GM12878 (cell line): Measurements from ENCODE around the gene SVIL. TPM values are rescaled to one million over a fixed set of nuclear protein-coding genes. Genes with fewer than 3 reads are reported as not detected.
A peak's percentile ranks its signal among the peaks of the same experiment; 100 is the strongest.

Source experiments
- CHD4 ChIP-seq: fragments of 200-600 bp; sonication (generic); IDR thresholded peaks from 2 replicates; pipeline ENCODE4 v1.6.1; 2016; ENCODE audit warnings: mild to moderate bottlenecking
- EZH2 ChIP-seq: IDR thresholded peaks from 2 replicates; pipeline ENCODE4 v1.6.1; 2012; ENCODE audit warnings: low read depth, mild to moderate bottlenecking, control low read depth, inconsistent platforms, low read length, borderline replicate concordance; ENCODE audit not compliant: control insufficient read depth
- FOXM1 ChIP-seq: IDR thresholded peaks from 2 replicates; pipeline ENCODE4 v1.6.1; 2012; ENCODE audit warnings: low read depth, mild to moderate bottlenecking, inconsistent platforms, low read length, moderate library complexity
- GATAD2B ChIP-seq: fragments of 450-650 bp; conservative IDR thresholded peaks from 2 replicates; pipeline ENCODE4 v1.6.1; 2017; ENCODE audit warnings: low read depth, mild to moderate bottlenecking, moderate library complexity
- IKZF2 ChIP-seq, 2 experiments: fragments of 450-650 bp; IDR thresholded peaks; 2 replicates each; pipeline ENCODE4 v1.6.1; 2017; ENCODE audit warnings: mild to moderate bottlenecking in 2 of 2, moderate library complexity in 2 of 2
- NFYA ChIP-seq: IDR thresholded peaks from 2 replicates; pipeline ENCODE4 v1.6.1; 2011; ENCODE audit warnings: low read depth, mild to moderate bottlenecking, low read length, improper control_type of control experiment, borderline replicate concordance
- NRF1 ChIP-seq: conservative IDR thresholded peaks from 2 replicates; pipeline ENCODE4 v1.6.1; 2011; ENCODE audit warnings: mild to moderate bottlenecking, low read depth, low read length, improper control_type of control experiment
- PAX8 ChIP-seq: fragments of 450-650 bp; IDR thresholded peaks from 2 replicates; pipeline ENCODE4 v1.6.1; 2017; ENCODE audit warnings: mild to moderate bottlenecking, moderate library complexity
- STAT3 ChIP-seq: IDR thresholded peaks from 2 replicates; pipeline ENCODE4 v1.6.1; 2011; ENCODE audit warnings: low read depth, low read length, improper control_type of control experiment
- SUPT20H ChIP-seq: IDR thresholded peaks from 2 replicates; pipeline ENCODE4 v1.6.1; 2011; ENCODE audit warnings: low read depth, mild to moderate bottlenecking, low read length, moderate library complexity, borderline replicate concordance; ENCODE audit not compliant: control insufficient read depth
- polyA plus RNA-seq, 11 experiments: library from polyadenylated mRNA; depleted of rRNA in 4 of 11; unstranded in 6 of 11; stranded (reverse) in 5 of 11; fragments of >200 nt; fragmentation: Nextera tagmentation in 4 of 11; fragmentation: Illumina TruSeq in 1 of 11; extraction: Ambion mirVana in 4 of 11; extraction: Trizol in 1 of 11; gene quantifications; 1 replicate in 1 of 11; 2 replicates in 10 of 11; pipeline versions ENCODE4 v1.2.1 to v1.2.3, GENCODE V29; 2011 to 2016; ENCODE audit warnings: inconsistent platforms in 2 of 11, missing spikeins in 2 of 11, low read depth in 1 of 11
- total RNA-seq, 4 experiments: library from RNA; depleted of rRNA in 3 of 4; stranded (reverse); fragments of >200 nt in 3 of 4; fragmentation: Illumina TruSeq in 1 of 4; extraction: Trizol in 1 of 4; gene quantifications; 2 replicates each; pipeline versions ENCODE4 v1.2.1 to v1.2.3, GENCODE V29; 2013 to 2021
- TF ChIP-seq, protein P1 (sequence below): IDR thresholded peaks from 2 replicates; pipeline ENCODE4 v1.6.1; 2012; ENCODE audit warnings: improper control_type of control experiment, low read depth, low read length; ENCODE audit not compliant: insufficient replicate concordance
- TF ChIP-seq, protein P2 (sequence below): fragments of 450-650 bp; IDR thresholded peaks from 2 replicates; pipeline ENCODE4 v1.6.1; 2017; ENCODE audit warnings: mild to moderate bottlenecking
- TF ChIP-seq, protein P3 (sequence below): IDR thresholded peaks from 2 replicates; pipeline ENCODE4 v1.6.1; 2011; ENCODE audit warnings: mild to moderate bottlenecking, low read depth, low read length, moderate library complexity; ENCODE audit not compliant: insufficient replicate concordance
- TF ChIP-seq, protein P4 (sequence below): fragments of 450-650 bp; IDR thresholded peaks from 2 replicates; pipeline ENCODE4 v1.6.1; 2017; ENCODE audit warnings: low read depth, mild to moderate bottlenecking, moderate library complexity
- TF ChIP-seq, protein P5 (sequence below), 3 experiments: IDR thresholded peaks in 2 of 3; conservative IDR thresholded peaks in 1 of 3; 2 replicates each; pipeline ENCODE4 v1.5.1; 2011; ENCODE audit warnings: low read depth in 3 of 3, low read length in 3 of 3, mild to moderate bottlenecking in 3 of 3, control low read depth in 2 of 3, moderate library complexity in 2 of 3, inconsistent platforms in 1 of 3, mixed read lengths in 1 of 3; ENCODE audit not compliant: control insufficient read depth in 2 of 3, insufficient read depth in 1 of 3; ENCODE audit errors: extremely low read depth in 1 of 3

Gene SVIL
- total and polyA plus RNA-seq, 10 of the 15 experiments (the other 5 are each of a cell fraction or from before 2014, with no cell fraction given), result 0.22 to 1.9 (median 0.87) TPM

DNA sequence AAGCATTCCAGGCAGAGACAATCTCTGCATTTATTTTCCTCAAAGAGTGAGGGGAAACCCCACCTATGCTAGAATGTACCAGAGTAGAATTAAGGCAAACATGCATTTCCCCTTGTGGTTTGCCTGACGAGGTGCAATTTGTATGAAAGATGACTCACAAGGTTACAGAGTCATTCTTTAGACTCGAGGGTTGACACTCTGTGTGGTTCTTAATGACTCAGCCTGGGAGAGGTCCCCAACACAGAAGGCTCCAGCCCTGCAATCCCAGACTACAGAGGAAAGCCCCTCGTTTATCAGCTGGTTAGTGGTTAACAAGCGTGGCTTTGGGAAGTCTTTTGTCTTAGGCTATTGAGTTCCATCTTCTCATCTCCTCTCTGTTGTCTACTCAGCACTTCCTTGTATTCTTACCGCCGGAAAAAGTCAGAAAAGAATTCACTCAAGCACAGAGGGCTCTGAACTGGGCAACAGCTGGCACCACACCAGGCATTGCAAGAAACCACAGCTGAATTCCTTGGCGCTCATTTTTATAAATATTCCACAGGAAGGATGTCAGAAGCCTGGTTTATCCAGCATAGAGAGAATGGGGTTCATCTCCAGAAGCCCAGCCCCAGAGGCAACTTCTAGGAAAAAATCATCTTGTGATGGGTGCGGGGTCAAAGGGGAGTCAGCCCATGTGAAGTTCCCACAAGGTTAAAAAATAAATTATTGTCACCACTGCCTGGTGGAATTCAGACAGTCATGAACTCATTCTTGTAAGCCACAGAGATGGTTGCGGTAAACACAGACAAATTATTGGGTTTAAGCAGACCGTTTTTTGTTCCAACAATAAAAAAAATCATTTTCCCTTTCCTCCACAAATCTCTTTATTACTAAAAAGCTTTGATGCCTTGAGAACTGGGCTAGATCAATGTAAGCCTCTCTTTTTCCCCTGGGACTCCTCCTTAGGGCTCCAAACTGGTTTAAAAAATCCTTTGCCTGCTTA lies 24.5 kb upstream of the SVIL start (continued):
- TF ChIP-seq, protein P1, sequence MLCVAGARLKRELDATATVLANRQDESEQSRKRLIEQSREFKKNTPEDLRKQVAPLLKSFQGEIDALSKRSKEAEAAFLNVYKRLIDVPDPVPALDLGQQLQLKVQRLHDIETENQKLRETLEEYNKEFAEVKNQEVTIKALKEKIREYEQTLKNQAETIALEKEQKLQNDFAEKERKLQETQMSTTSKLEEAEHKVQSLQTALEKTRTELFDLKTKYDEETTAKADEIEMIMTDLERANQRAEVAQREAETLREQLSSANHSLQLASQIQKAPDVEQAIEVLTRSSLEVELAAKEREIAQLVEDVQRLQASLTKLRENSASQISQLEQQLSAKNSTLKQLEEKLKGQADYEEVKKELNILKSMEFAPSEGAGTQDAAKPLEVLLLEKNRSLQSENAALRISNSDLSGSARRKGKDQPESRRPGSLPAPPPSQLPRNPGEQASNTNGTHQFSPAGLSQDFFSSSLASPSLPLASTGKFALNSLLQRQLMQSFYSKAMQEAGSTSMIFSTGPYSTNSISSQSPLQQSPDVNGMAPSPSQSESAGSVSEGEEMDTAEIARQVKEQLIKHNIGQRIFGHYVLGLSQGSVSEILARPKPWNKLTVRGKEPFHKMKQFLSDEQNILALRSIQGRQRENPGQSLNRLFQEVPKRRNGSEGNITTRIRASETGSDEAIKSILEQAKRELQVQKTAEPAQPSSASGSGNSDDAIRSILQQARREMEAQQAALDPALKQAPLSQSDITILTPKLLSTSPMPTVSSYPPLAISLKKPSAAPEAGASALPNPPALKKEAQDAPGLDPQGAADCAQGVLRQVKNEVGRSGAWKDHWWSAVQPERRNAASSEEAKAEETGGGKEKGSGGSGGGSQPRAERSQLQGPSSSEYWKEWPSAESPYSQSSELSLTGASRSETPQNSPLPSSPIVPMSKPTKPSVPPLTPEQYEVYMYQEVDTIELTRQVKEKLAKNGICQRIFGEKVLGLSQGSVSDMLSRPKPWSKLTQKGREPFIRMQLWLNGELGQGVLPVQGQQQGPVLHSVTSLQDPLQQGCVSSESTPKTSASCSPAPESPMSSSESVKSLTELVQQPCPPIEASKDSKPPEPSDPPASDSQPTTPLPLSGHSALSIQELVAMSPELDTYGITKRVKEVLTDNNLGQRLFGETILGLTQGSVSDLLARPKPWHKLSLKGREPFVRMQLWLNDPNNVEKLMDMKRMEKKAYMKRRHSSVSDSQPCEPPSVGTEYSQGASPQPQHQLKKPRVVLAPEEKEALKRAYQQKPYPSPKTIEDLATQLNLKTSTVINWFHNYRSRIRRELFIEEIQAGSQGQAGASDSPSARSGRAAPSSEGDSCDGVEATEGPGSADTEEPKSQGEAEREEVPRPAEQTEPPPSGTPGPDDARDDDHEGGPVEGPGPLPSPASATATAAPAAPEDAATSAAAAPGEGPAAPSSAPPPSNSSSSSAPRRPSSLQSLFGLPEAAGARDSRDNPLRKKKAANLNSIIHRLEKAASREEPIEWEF, result no peak
- TF ChIP-seq, protein P2, sequence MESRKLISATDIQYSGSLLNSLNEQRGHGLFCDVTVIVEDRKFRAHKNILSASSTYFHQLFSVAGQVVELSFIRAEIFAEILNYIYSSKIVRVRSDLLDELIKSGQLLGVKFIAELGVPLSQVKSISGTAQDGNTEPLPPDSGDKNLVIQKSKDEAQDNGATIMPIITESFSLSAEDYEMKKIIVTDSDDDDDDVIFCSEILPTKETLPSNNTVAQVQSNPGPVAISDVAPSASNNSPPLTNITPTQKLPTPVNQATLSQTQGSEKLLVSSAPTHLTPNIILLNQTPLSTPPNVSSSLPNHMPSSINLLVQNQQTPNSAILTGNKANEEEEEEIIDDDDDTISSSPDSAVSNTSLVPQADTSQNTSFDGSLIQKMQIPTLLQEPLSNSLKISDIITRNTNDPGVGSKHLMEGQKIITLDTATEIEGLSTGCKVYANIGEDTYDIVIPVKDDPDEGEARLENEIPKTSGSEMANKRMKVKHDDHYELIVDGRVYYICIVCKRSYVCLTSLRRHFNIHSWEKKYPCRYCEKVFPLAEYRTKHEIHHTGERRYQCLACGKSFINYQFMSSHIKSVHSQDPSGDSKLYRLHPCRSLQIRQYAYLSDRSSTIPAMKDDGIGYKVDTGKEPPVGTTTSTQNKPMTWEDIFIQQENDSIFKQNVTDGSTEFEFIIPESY, result no peak
- TF ChIP-seq GATAD2B, result peak; percentile 48; the same call in 1 of the 2 replicates
- TF ChIP-seq NFYA, result no peak
- TF ChIP-seq EZH2, result no peak
- TF ChIP-seq, protein P3, sequence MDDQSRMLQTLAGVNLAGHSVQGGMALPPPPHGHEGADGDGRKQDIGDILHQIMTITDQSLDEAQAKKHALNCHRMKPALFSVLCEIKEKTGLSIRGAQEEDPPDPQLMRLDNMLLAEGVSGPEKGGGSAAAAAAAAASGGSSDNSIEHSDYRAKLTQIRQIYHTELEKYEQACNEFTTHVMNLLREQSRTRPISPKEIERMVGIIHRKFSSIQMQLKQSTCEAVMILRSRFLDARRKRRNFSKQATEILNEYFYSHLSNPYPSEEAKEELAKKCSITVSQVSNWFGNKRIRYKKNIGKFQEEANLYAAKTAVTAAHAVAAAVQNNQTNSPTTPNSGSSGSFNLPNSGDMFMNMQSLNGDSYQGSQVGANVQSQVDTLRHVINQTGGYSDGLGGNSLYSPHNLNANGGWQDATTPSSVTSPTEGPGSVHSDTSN, result no peak
- peak; percentile 52; the same call in 1 of the 2 replicates for TF ChIP-seq FOXM1
- TF ChIP-seq, protein P4, sequence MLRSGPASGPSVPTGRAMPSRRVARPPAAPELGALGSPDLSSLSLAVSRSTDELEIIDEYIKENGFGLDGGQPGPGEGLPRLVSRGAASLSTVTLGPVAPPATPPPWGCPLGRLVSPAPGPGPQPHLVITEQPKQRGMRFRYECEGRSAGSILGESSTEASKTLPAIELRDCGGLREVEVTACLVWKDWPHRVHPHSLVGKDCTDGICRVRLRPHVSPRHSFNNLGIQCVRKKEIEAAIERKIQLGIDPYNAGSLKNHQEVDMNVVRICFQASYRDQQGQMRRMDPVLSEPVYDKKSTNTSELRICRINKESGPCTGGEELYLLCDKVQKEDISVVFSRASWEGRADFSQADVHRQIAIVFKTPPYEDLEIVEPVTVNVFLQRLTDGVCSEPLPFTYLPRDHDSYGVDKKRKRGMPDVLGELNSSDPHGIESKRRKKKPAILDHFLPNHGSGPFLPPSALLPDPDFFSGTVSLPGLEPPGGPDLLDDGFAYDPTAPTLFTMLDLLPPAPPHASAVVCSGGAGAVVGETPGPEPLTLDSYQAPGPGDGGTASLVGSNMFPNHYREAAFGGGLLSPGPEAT, result peak; percentile 100
- TF ChIP-seq IKZF2 (IDR thresholded peaks at IDR 0.05), result peak; percentile 99 to 100
- TF ChIP-seq SUPT20H, result no peak
- TF ChIP-seq CHD4, result no peak
- TF ChIP-seq NRF1, result no peak
- no peak for TF ChIP-seq PAX8
- TF ChIP-seq, protein P5, sequence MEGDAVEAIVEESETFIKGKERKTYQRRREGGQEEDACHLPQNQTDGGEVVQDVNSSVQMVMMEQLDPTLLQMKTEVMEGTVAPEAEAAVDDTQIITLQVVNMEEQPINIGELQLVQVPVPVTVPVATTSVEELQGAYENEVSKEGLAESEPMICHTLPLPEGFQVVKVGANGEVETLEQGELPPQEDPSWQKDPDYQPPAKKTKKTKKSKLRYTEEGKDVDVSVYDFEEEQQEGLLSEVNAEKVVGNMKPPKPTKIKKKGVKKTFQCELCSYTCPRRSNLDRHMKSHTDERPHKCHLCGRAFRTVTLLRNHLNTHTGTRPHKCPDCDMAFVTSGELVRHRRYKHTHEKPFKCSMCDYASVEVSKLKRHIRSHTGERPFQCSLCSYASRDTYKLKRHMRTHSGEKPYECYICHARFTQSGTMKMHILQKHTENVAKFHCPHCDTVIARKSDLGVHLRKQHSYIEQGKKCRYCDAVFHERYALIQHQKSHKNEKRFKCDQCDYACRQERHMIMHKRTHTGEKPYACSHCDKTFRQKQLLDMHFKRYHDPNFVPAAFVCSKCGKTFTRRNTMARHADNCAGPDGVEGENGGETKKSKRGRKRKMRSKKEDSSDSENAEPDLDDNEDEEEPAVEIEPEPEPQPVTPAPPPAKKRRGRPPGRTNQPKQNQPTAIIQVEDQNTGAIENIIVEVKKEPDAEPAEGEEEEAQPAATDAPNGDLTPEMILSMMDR (IDR thresholded peaks at IDR 0.05 in 2 of 3, conservative IDR thresholded peaks at IDR 0.05 in 1 of 3; ENCODE audit: control insufficient read depth in 2 of 3, extremely low read depth in 1 of 3, insufficient read depth in 1 of 3, low read depth in 3 of 3, low read length in 3 of 3), result no peak
- TF ChIP-seq STAT3, result peak; percentile 54; the same call in 1 of the 2 replicates
